GM12891 (cell line): ENCODE data around the gene NTRK3.

Experiments
- POLR2A ChIP-seq: IDR thresholded peaks from 2 replicates; pipeline ENCODE4 v1.6.1; 2011; ENCODE audit warnings: low read depth, low read length, control low read depth
- POLR2AphosphoS5 ChIP-seq: IDR thresholded peaks from 2 replicates; pipeline ENCODE4 v1.6.1; 2011; ENCODE audit warnings: low read depth, low read length, control low read depth

DNA sequence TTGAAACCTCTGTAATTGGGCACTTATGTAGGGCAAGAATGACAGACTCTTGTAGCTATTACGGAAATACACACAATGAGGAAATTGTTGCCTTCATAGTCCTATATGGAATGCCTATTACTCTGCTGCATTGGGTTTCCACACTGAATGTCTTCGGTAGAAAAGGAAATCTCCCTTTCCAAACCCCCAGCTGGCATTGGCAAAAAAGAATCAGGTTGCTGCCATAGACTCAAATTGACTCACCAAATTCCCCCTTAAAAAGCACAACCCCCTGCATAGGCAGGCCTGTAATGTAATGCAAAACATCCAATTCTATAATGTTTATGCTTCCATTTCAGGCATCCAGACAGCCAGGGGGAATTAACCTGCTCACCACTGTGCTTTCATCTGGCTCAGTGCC lies 44.8 kb upstream of the NTRK3 start:
- no peak for TF ChIP-seq POLR2AphosphoS5
- no peak for TF ChIP-seq POLR2A
